NCI-H2196 (cell line): ENCODE measurements around the gene AHCYL2.
A peak's percentile ranks its signal among the peaks of the same experiment; 100 is the strongest.
"Not testable (repeated sequence)": the region's sequence is repeated elsewhere in the genome, so short reads cannot be mapped to it uniquely, and the experiment has no call there.

ENCODE experiments used
- DNase-seq: peaks from one replicate; lab custom pipeline; 2025; ENCODE audit not compliant: unreplicated experiment; lab: John Stamatoyannopoulos, UW

AHCYL2 gene

GRCh38 chr7:129282865-129283264, 58.0 kb downstream of the AHCYL2 start:
- no peak for DNase-seq

GRCh38 chr7:129283936-129284335, 59.1 kb downstream of the AHCYL2 start:
- DNase-seq, result no peak

DNA sequence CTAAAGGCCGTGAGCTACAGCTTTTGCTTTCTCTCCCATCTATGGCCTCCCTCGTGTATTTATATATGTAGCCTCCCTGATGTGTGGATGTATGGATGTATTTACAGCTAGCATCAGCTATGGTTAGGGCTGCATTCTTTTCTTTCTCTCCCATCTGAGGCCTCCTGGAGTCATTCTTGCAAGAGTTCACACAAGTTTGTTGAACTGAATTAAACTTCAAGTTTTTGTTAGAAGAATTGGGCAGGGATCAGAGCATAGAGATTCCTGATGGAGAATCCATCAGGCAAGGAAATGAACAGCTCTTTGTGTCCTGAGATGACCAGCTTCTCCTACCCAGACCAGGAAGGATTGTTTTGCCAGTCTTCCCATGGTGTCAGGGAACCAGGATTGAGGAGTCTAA, 60.3 kb downstream of the AHCYL2 start:
- DNase-seq, result no peak

DNA sequence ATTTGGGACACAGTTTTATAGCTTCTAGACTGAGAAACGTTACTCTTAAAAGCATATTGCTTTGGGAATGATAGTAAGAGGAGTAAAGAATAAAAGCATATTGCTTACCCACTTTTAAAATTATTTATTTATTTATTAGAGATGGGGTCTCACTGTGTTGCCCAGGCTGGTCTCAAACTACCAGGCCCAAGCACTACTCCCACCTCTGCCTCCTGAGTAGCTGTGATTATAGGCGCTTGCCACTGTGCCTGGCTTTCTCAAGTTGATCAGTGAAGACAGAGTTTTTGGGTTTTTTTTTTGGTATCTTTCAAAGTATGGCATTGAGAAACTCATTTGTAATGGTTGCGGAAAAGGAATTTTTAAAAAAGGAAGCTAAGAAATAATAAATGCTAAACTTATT, 68.0 kb downstream of the AHCYL2 start:
- no peak for DNase-seq

GRCh38 chr7:129295015-129295423, 70.2 kb downstream of the AHCYL2 start:
- no peak for DNase-seq

- DNase-seq, result peak; percentile 59
These were observed 73.6 kb downstream of the AHCYL2 start for GRCh38 chr7:129298268-129298893.

- DNase-seq, result no peak
These were observed 75.1 kb downstream of the AHCYL2 start for GRCh38 chr7:129299889-129300288.

DNA sequence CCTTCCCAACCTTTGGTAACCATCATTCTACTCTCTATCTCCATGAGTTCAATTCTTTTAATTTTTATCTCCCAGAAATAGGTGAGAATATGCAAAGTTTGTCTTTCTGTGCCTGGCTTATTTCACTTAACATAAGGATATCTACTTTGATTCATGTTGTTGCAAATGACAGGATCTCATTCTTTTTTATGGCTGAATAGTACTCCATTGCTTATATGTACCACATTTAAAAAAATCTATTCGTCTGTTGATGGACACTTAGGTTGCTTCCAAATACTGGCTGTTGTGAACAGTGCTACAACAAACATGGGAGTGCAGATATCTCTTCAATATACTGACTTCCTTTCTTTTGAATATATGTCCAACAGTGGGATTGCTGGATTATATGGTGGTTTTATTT, 75.5 kb downstream of the AHCYL2 start:
- not testable (repeated sequence) for DNase-seq

DNA sequence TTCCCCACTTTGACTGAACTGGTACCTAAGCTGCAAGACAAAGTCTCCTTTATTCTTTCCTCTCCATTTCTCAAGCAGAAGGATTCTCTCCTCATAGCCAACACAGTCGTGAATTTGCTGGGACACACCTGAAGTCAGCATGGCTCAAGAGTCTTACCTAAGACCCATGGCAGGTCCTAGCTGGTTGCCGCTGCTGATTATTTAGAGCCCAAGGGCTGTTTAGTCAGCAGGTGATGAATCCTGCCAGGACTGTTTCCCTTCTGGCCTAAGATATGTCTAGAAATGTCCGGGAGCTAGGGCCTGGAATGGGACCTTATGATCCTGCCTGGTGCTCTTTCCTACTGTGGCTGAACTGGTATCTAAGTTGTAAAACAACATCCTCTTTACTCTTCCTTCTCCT, 82.8 kb downstream of the AHCYL2 start:
- no peak for DNase-seq

DNA sequence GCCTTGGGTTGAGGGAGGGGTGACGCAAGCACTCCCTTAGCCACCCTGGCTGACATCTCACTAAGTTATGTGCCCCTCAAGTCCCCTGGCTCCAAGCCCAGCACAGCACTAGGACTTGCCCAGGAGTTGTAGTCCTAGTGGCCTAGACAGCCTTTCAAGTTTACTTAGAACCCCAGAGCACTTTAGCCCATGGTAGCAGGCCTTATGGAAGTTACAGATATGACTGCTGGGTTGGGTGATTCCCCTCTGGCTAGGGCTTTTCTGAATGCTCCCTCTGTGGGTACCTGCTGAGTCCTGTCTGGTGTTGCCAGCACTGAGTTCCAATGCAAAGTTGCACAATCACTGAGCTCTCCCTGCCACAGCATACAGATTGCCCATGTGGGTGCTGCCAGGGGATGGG, 83.2 kb downstream of the AHCYL2 start:
- no peak for DNase-seq

GRCh38 chr7:129311429-129311828, 86.6 kb downstream of the AHCYL2 start:
- DNase-seq, result no peak

GRCh38 chr7:129313282-129313681, 88.5 kb downstream of the AHCYL2 start:
- no peak for DNase-seq

DNA sequence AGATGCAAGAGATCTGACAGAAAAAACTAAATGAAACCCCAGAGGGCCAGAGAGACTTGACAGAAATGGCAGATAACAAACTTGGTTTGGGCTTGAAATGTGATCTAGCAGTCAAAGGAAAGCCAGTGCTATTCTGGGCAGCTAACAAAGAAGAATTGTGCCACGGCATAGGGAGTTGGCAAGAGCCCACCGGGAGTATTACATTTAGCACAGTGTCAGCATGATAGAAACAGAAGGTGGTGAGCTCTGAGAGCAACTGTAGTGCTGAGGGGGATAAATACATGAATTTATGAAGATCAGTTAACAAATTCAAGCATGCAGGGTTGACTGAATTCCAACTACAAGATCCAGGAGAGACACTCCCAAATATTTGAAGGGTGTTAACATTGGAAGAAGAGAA, 91.1 kb downstream of the AHCYL2 start:
- DNase-seq, result peak; percentile 20

- no peak for DNase-seq
These were observed 92.6 kb downstream of the AHCYL2 start for GRCh38 chr7:129317450-129317849.

GRCh38 chr7:129327076-129327475, 102.2 kb downstream of the AHCYL2 start:
- no peak for DNase-seq

DNA sequence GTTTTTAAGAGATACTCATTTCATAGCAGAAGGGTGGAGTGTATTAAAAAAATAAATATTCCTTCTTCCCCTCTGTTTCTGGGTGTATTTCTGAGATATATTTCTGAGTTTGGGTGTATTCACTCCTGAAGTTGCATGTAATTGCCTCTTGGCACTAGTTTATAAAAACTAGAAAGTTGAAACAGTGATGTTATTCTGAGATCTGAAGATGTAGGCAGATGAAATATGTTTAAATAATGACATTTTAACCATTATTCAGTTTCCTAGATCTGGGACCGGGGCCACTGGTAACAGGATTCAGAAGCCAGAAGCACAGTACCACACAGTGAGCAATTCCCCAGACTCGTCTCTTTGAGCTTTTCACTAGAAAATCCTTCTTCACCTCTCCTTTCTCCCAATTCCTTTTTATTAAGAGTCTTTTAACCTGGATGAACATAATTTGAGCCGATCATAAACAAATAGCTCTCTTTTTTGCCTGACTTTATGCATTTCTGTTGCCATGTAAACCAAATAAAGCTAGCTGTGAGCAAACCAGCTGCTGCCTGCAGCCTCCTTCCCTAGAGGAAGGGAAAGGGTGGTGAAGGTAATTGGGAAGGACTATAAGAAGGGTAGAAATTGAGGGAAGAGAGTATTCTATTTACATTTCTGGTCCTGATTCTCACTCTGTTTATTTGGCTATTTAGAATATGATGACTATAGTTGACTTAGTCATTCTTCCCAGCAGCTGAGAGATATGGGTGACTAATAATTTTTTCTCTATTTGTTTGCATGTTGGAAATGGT, 107.6 kb downstream of the AHCYL2 start:
- DNase-seq, result peak; percentile 23

- no peak for DNase-seq
These were observed 109.6 kb downstream of the AHCYL2 start for GRCh38 chr7:129334473-129334872.

- DNase-seq, result no peak
These were observed 113.6 kb downstream of the AHCYL2 start for GRCh38 chr7:129338450-129338849.

DNA sequence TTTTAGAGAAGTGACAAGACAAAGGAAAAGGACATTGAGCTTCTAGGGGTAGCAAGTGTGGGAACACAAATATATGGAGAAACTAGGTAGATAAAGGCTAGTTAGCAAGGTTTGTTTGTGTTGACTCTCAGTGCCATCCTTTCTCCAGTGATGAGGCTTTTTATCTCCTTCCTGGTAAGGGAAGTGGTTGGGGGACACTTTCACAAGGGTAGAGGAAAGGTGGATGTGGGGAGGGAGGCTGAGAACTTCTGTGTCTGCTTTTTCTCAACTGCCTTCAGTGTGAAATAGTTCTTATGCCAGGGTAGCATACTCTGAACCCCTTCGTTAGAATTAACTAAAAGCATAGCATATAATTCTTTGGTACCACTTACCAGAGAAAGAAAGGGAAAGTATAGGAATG, 116.4 kb downstream of the AHCYL2 start:
- DNase-seq, result no peak

GRCh38 chr7:129341816-129342806, 117.3 kb downstream of the AHCYL2 start:
- no peak for DNase-seq

DNA sequence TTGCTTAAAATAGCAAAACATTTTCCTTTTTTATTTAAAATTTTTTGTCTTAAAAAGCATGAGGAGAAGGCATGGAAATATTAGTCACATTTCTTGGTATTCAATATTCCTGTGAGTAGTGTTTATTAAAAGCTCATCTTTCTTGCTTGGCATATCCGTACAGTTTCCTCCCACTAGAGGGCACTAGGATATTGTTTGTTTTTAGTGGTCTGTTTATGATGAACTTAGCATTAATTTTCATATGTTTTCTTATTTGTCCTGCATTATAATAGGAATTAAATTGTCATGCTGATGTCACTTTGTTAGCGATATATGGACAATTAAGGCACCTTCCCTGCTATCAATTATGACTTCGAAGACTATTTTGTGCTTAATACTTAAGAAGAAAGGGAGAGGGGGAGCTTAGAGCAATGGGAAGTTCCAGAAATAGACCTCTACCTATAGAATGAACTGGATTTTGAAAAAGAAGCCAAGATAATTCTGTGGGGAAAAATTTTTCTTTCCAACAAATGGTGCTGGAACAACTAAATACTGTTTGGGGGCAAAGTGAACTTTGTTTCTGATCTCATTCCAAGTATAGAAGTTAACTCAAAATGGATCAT, 118.4 kb downstream of the AHCYL2 start:
- peak; percentile 34 for DNase-seq
